Bronchial epithelial cell (primary cell): ENCODE results near the gene HSD17B7. TPM values are rescaled to one million over a fixed set of nuclear protein-coding genes. Genes with fewer than 3 reads are reported as not detected.
"Not testable (repeated sequence)": the region's sequence is repeated elsewhere in the genome, so short reads cannot be mapped to it uniquely, and the experiment has no call there.

Source experiments
- DNase-seq: peaks from one replicate; pipeline ENCODE4 v3.0.0-alpha.2; 2010; ENCODE audit warnings: low read depth
- FAIRE-seq: peaks from 2 replicates; lab custom pipeline; 2011; peaks lifted over from hg19 to GRCh38; lab: Jason Lieb, UNC
- H3K27me3 ChIP-seq: 2 replicates; pipeline ENCODE4 v1.5.1; 2011; ENCODE audit warnings: low read length; ENCODE audit not compliant: control insufficient read depth, insufficient read depth
- H3K36me3 ChIP-seq: 2 replicates; pipeline ENCODE4 v1.5.1; 2011; ENCODE audit warnings: low read length; ENCODE audit not compliant: control insufficient read depth, insufficient read depth
- H3K4me3 ChIP-seq: 2 replicates; pipeline ENCODE4 v1.5.1; 2011; ENCODE audit warnings: mild to moderate bottlenecking, low read depth, low read length, control low read depth
- CTCF ChIP-seq: IDR thresholded peaks from 2 replicates; pipeline ENCODE4 v1.5.1; 2011; ENCODE audit warnings: mild to moderate bottlenecking, moderate library complexity, low read length, control low read depth, inconsistent platforms; ENCODE audit not compliant: insufficient read depth, severe bottlenecking
- total RNA-seq: library from RNA; depleted of rRNA; stranded (reverse); fragments of >200 nt; gene quantifications from 2 replicates; pipeline ENCODE4 v1.2.1, GENCODE V29; 2014

The HSD17B7 gene
- total RNA-seq, result 20.2 and 20.5 TPM in 2 replicates

- peak within 1 kb of the TSS; percentile 49 for H3K4me3 ChIP-seq
- H3K36me3 ChIP-seq, H3K27me3 ChIP-seq: not testable (repeated sequence)
- DNase-seq (peak; percentile 52), FAIRE-seq (peak; percentile 88)
These were observed at the start of gene HSD17B7 for GRCh38 chr1:162790303-162790984. HSD17B7 (plus strand) TSS chr1:162790702; CDS start chr1:162790801, 99 bp downstream.

DNA sequence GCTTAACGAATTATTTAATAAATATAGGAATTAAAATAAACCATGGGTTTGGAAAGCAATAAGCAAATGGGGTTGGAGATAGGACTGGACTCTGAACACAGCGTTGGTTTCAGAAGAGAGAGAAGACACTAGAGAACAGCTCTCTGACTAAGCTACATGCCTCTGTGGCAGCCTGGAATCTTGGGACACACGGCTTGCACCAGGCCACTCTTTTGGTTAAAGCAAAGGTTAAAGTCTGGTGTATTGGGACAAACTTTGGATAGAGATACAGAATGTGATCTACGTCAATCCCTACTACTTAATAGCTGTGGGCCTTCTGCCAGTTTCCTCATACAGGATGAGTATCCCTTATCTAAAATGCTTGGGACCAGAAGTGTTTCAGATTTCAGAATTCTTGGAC, 49.7 kb upstream of the HSD17B7 start:
- Histone ChIP-seq H3K27me3 (no peaks in the 10 kb centered on the region), H3K4me3 (no peak overlapping the region), H3K36me3 (no peaks in the 10 kb centered on the region)
- no peak for DNase-seq
- no peak for TF ChIP-seq CTCF
- no peak for FAIRE-seq

GRCh38 chr1:162741574-162741973, 48.9 kb upstream of the HSD17B7 start:
- no peaks in the 10 kb centered on the region for H3K36me3 ChIP-seq
- FAIRE-seq, result no peak
- H3K27me3 ChIP-seq, result no peaks in the 10 kb centered on the region
- no peak for TF ChIP-seq CTCF
- no peak overlapping the region for H3K4me3 ChIP-seq
- no peak for DNase-seq

GRCh38 chr1:162746264-162746942, 44.1 kb upstream of the HSD17B7 start:
- not testable (repeated sequence) for H3K36me3 ChIP-seq, H3K4me3 ChIP-seq, DNase-seq, H3K27me3 ChIP-seq, FAIRE-seq

DNA sequence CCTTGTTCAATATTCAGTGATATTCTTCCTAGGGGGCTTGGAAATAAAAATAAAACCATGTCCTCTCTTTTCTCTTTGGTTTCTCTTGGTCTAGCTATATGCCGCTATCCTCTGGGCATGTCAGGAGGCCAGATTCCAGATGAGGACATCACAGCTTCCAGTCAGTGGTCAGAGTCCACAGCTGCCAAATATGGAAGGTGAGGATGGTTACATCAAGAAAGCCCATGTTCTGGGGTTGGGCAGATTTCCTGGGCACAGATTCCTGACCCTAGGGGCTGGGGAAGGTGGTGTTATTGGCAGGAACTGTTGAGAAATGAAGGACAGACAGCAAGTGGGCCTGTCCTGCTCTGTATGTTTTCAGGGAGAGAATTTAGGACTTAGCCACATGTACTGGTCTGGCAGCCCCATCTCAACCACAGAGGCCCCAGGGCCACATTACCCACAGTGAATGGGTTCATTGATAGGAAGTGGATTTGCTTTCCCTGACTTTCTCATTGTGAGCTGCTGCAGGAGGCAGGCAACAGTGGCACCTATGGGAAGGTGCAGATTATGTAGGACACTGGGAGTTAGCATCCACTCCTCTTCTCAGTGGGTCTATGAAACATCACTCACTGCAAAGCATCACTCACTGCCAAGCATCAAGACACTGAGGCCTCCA, 37.4 kb upstream of the HSD17B7 start:
- no peak for TF ChIP-seq CTCF
- Histone ChIP-seq H3K27me3 (no peaks in the 10 kb centered on the region), H3K4me3 (no peak overlapping the region), H3K36me3 (no peaks in the 10 kb centered on the region)
- no peak for DNase-seq
- FAIRE-seq, result no peak

DNA sequence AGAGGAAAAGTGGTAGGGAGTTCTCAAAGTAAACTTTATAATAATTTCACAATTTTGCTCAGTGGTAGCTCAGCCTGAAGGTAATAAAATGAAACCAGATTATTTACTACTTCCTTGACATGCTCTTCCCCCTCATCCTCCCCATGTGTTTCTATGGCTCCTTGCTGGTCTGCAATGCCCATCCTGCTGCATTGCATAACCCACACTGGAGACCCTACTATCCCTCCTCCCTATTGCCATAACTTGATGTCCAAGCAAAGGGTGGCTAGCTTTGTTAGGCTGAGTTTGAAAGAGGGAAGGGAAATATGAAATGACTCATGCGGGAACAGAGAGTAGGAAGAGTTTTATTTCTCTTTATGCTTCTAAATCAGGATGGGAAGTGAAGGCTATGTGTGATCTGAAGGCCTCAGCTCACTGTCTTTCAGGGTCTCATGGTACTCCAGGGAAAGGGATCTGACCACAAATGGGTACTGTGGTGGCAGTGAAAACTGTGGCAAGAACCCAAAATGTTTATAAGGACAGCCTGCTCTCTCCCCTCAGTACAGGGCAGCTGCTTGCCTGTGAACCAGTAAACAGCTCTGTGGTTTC, 36.4 kb upstream of the HSD17B7 start:
- no peaks in the 10 kb centered on the region for H3K36me3 ChIP-seq
- FAIRE-seq (no peak), DNase-seq (peak; percentile 12)
- H3K27me3 ChIP-seq, result no peaks in the 10 kb centered on the region
- no peak overlapping the region for H3K4me3 ChIP-seq
- TF ChIP-seq CTCF, result no peak
